HG02623 (cell line): ENCODE measurements around the gene FURIN.
A peak's percentile ranks its signal among the peaks of the same experiment; 100 is the strongest.
"Not testable (repeated sequence)": the region's sequence is repeated elsewhere in the genome, so short reads cannot be mapped to it uniquely, and the experiment has no call there.

Source experiments
- ATAC-seq: cut with Tn5 transposase; IDR thresholded peaks from one replicate; pipeline ENCODE4 v1.9.1; 2021; ENCODE audit warnings: moderate library complexity; ENCODE audit not compliant: unreplicated experiment

The FURIN gene

GRCh38 chr15:90901175-90902039, 33.0 kb downstream of the FURIN start:
- ATAC-seq, result no peak

GRCh38 chr15:90902040-90902839, 33.9 kb downstream of the FURIN start:
- peak; percentile 59 for ATAC-seq

- peak; percentile 40 for ATAC-seq
Measured at GRCh38 chr15:90902840-90903732, 34.7 kb downstream of the FURIN start, which contains the start of gene MAN2A2. Gene MAN2A2 (plus strand): TSS chr15:90903302. CDS start chr15:90904208, 906 bp downstream.

- ATAC-seq, result no peak
Measured at GRCh38 chr15:90903733-90904536, 35.5 kb downstream of the FURIN start.

GRCh38 chr15:90904746-90905145, 36.4 kb downstream of the FURIN start:
- no peak for ATAC-seq

- no peak for ATAC-seq
Measured at GRCh38 chr15:90905306-90906180, 37.2 kb downstream of the FURIN start.

- no peak for ATAC-seq
Measured at GRCh38 chr15:90906181-90906849, 37.9 kb downstream of the FURIN start.

GRCh38 chr15:90907051-90907660, 38.8 kb downstream of the FURIN start:
- no peak for ATAC-seq

- ATAC-seq, result no peak
Measured at GRCh38 chr15:90907838-90908507, 39.6 kb downstream of the FURIN start.

GRCh38 chr15:90909449-90909848, 41.1 kb downstream of the FURIN start:
- ATAC-seq, result not testable (repeated sequence)

GRCh38 chr15:90909976-90910375, 41.6 kb downstream of the FURIN start:
- ATAC-seq, result no peak

GRCh38 chr15:90910441-90911301, 42.3 kb downstream of the FURIN start:
- ATAC-seq, result no peak

- ATAC-seq, result no peak
Measured at GRCh38 chr15:90911302-90911623, 42.9 kb downstream of the FURIN start.

GRCh38 chr15:90911906-90912769, 43.8 kb downstream of the FURIN start:
- no peak for ATAC-seq

GRCh38 chr15:90912770-90913075, 44.3 kb downstream of the FURIN start:
- ATAC-seq, result no peak

- ATAC-seq, result no peak
Measured at GRCh38 chr15:90913398-90913944, 45.1 kb downstream of the FURIN start.
